GM19238 (cell line): Measurements from ENCODE around the gene PIK3R6.

Experiments used
- DNase-seq: peaks from one replicate; pipeline ENCODE4 v3.0.0; 2011; ENCODE audit warnings: low spot score; ENCODE audit not compliant: insufficient read length

Gene PIK3R6

DNA sequence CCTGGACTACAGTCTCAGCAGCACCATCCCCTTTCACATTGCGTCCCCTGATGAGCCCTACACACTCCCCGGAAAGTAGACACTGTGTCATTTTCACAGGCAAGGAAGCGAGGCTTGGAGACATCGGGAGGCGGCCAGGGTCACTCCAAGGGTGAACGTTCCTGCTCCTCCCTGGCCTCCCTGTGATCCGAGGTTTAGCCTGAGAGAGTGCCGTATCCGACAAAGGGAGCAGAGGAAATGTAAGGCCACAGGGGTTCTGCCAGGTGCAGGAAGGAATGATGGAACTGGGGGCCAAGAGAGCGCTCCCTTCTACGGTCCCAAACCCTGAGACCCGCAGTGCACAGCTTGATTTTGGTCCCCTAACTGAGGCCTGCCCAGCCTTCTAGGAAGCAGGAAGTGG lies 8.0 kb upstream of the PIK3R6 start:
- no peak for DNase-seq

GRCh38 chr17:8873801-8874715 lies 6.6 kb upstream of the PIK3R6 start:
- no peak for DNase-seq

- DNase-seq, result no peak
Observed at GRCh38 chr17:8872705-8873435, 5.4 kb upstream of the PIK3R6 start.

GRCh38 chr17:8872036-8872704 lies 4.7 kb upstream of the PIK3R6 start:
- DNase-seq, result no peak

- DNase-seq, result no peak
Observed at GRCh38 chr17:8871081-8871581, 3.7 kb upstream of the PIK3R6 start.

- DNase-seq, result no peak
Observed at GRCh38 chr17:8870406-8871040, 3.0 kb upstream of the PIK3R6 start.

DNA sequence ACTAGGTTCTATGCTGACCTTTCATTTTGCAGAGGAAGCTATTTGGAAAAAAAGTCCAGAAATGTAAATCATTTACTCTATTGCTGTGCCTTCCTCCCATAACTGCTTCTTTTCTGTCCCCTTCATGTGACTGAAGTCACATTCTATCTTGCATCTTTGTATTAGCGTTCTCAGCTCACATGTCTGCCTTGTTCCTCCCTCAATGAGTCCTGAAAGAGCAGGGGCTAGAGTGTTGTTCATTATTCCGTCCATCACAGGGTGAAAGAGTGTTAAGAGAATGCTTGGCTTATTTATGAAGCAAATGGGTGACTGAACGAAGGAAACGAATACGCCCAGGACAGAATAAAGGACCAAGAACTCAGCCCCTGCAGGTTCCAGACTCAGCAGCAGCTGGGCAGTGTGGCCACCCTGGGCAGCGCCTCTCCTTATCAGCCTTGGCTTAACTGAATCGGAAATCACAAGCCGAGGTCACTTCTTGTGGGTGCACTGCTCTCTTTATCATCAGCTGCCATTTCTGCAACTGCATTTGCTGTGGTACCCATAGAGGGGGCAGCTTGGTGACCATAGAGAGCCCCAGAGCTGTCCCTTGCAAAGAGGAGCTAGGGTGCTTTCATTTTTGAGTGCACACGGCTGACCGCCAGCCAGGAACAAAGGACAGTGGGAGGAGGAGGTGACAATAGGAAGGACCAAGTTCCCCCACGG lies 1.8 kb upstream of the PIK3R6 start:
- no peak for DNase-seq

DNA sequence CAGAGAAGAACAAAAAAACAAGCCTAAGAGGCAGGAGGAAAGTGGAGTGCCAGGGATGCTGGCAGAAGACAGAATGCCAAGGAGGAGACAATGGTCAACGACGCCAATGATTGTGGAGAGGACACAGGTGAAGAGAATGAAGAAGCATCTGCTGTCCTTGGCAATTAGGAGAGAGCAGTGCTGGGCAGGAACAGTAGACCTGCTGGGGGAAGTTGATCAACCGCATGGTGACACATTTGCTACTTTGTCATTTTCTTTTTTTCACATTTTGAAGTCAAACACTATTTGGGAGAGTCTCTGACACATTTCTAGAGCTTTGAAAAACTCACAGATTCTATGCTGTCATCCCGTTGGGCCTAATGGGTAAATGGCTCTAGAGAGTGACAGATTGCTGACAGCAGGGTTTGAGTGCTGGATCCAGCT lies 1.1 kb upstream of the PIK3R6 start:
- DNase-seq, result no peak

DNA sequence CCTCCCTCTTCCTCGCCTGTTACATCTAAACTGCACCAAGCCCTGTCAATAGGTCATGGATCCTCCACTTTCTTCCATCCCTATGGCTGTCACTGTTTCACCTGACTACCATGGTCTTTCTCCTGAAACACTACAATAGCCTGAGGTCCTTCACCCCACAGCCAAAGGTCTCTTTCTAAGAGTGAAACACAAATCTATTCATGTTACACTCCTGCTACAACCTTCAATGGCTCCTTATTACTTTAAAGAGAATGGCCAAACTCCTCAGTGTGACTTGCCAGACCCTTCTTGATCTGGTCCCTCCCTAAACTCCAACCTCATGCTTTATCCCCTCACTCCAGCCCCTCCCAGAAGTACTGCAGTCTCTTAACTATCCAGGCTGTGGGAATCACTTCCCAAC lies 618 bp upstream of the PIK3R6 start:
- no peak for DNase-seq

GRCh38 chr17:8865811-8866210 lies 1.7 kb downstream of the PIK3R6 start:
- no peak for DNase-seq

DNA sequence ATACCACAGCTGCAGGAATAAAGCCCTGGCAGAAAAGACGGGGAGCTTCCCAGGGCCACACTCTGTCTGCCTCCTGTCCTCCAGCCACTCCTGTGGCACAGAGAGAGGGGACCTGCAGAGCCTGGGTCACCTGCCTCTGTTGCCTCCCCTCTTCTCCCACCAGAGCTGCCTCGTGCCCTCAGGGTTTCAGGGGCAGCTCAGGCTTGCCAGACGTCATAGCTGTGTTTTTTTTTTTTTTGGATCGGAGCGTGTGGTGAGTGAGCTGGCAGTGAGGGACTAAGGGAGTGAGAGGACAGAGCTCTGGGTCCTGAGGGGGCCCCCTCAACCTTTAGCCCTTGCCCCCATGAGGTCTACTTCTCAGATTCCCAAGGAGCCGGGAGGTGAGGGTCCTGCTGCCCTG lies 2.1 kb downstream of the PIK3R6 start:
- no peak for DNase-seq

DNA sequence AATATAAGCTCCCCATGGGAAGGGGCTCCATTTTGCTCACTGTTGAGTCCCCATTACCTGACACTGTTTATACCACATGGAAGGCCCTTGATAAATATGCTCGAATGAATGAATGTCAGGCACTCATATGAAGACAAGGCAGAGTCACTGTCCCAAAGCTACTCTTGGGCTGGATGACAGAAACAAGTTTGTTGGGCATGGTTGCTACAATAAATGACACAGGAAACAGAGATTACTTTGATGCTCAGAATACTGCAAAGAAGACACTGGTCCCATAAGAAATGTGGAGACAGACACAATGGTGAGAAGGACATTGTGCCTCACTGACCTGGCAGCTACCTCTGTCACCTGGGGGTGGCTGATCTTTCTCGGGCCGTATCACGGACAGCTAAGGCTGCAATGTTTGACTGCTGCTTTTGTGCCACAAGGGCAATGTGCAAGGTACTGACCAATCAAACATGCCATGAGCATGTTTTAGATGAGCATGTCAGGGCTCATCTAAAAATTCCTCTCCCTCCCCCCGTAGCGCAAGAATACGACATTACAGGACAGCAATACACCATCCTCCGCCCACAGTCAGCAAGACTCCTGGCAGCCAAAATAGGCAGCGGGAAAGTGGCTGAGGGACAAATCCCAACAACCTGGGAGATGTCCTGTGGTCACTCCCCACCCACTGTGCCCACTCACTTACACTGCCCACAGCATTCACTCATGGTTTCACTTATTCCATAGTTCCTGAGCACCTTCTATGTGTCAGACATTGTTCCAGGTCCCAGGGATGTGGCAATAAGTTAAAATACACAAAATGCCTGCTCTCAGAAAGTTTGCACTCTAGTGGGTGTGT lies 5.0 kb downstream of the PIK3R6 start:
- DNase-seq, result no peak

GRCh38 chr17:8861495-8862181 lies 5.8 kb downstream of the PIK3R6 start:
- DNase-seq, result no peak

- no peak for DNase-seq
Observed at GRCh38 chr17:8859804-8860430, 7.6 kb downstream of the PIK3R6 start.

- no peak for DNase-seq
Observed at GRCh38 chr17:8859027-8859803, 8.3 kb downstream of the PIK3R6 start.

GRCh38 chr17:8857919-8858318 lies 9.6 kb downstream of the PIK3R6 start:
- DNase-seq, result no peak

DNA sequence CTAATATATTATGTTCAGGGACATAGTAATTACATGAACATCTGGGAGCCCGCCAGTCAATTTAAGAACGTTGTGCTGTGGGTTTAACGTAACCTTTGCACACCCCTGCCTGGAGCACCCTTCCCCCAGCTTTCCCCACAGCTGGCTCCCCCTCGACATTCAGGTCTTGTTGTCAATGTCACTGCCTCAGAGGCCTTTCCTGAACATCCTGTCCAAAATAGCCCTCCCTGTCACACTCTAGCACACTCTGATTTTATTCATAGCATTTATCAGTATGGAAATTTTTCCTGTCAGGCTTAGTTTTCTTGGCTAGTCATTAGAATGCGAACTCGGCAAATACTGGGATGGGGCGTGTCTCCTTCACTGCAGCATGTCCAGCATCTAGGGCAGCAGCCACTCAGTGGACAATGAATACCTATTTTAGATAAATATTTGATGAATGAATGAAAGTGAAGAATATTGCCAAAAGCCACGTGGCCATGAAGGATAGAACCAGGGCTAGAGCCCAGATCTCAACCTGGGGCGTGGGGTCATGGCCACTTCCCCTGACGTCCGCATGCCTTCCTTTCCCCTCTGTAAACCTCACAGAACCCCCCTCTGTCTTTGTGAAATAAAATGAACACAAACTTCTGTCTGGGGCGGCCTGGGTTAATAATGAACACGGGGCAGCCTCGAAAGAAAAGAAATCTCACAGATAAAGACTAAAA lies 10.5 kb downstream of the PIK3R6 start:
- DNase-seq, result no peak
